22Rv1 (cell line): ENCODE results near the gene N4BP2.

Experiments used
- ZFX ChIP-seq: fragments of 450-650 bp; IDR thresholded peaks from 2 replicates; pipeline ENCODE4 v1.6.1; 2017; ENCODE audit warnings: antibody characterized with exemption, borderline replicate concordance
- TF ChIP-seq, protein P1 (sequence below): fragments of 450-650 bp; IDR thresholded peaks from 2 replicates; pipeline ENCODE4 v1.5.1; 2017; ENCODE audit warnings: mild to moderate bottlenecking

DNA sequence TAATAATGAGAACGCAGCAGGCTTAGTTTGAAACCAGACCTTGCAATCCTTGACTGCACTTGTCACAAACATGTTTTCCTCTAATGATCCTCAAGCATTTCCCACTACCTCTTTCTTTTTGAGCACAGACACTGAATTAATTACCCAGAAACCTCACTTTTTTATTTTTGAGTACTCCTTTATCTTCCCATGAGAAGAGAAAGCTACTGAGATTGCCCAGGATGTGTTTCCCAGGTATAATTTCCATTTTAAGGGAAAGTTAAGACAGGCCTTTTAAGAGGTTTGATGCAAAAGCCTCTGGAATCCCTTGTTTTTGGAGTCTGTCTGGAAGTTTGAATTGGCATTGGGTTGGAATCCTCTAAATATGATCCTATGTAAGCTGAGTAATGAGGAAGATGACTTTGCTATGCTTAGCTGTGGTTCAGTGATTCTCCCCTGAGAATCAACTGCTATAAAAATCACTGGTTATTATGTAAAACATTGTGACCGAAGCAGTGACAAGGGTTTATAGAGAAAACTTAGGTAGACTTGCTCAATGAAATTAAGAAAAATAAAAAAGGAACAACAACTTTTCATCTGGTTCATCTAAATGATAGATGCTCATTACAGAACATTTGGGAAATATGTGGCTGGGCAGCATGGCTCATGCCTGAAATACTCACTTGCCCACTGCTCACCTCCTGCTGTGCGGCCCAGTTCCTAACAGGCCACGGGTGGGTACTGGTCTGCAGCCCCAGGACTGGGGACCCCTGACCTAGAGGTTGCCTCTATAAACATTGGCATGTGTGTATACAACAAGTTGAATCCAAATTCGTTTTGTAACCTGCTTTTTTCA is 129.4 kb downstream of the N4BP2 start:
- TF ChIP-seq, protein P1, sequence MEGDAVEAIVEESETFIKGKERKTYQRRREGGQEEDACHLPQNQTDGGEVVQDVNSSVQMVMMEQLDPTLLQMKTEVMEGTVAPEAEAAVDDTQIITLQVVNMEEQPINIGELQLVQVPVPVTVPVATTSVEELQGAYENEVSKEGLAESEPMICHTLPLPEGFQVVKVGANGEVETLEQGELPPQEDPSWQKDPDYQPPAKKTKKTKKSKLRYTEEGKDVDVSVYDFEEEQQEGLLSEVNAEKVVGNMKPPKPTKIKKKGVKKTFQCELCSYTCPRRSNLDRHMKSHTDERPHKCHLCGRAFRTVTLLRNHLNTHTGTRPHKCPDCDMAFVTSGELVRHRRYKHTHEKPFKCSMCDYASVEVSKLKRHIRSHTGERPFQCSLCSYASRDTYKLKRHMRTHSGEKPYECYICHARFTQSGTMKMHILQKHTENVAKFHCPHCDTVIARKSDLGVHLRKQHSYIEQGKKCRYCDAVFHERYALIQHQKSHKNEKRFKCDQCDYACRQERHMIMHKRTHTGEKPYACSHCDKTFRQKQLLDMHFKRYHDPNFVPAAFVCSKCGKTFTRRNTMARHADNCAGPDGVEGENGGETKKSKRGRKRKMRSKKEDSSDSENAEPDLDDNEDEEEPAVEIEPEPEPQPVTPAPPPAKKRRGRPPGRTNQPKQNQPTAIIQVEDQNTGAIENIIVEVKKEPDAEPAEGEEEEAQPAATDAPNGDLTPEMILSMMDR: no peak
- no peak for TF ChIP-seq ZFX
